Activated naive CD8-positive, alpha-beta T cell (primary cell): ENCODE data around the gene E2F4.

Source experiments
- H3K27ac Mint-ChIP-seq: one replicate; pipeline ENCODE4 v1.8.0; 2021; ENCODE audit warnings: mixed read lengths
- H3K27me3 Mint-ChIP-seq: one replicate; pipeline ENCODE4 v1.8.0; 2021; ENCODE audit warnings: mixed read lengths
- H3K36me3 Mint-ChIP-seq: one replicate; pipeline ENCODE4 v1.8.0; 2021; ENCODE audit warnings: mixed read lengths
- H3K4me1 Mint-ChIP-seq: one replicate; pipeline ENCODE4 v1.8.0; 2021; ENCODE audit warnings: low read depth, mixed read lengths
- H3K4me3 Mint-ChIP-seq: one replicate; pipeline ENCODE4 v1.8.0; 2021; ENCODE audit warnings: mild to moderate bottlenecking, mixed read lengths
- H3K9me3 Mint-ChIP-seq: one replicate; pipeline ENCODE4 v1.8.0; 2021; ENCODE audit warnings: low read depth, mixed read lengths

Gene E2F4

DNA sequence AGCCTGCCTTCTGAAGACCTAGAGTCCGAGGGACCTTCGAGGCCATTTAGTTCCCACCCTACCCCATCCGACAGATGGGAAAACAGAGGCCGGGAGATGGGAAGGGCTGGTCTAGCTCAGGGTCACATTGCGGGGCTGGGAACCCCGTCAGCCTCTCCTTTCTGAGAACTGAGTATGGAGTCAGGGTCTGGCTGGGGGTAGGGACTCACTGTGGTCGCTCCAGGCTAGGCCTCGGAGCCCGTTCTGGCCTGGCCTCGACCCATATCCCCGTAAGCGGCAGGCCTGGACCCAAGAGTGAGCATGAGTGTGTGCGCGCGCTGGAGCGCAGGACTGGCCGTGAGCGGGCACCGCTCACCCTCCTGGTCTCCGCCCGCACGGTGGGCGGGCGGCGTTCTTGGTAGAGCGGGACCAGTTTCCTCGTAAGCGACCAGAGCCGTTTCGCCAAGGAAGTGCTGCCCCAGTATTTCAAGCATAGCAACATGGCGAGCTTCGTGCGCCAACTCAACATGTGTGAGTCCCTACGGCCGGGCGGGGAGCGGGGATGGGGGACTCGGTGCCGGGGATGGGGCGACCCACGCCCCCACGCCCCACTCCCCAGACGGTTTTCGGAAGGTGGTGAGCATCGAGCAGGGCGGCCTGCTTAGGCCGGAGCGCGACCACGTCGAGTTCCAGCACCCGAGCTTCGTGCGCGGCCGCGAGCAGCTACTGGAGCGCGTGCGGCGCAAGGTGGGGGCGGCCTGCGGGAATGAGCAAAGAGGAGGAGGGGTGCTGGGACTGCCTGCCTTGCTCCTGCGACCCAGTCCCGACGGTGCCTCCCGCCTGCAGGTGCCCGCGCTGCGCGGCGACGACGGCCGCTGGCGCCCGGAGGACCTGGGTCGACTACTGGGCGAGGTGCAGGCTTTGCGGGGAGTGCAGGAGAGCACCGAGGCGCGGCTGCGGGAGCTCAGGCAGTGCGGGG is 26.6 kb upstream of the E2F4 start:
- Mint-ChIP-seq H3K36me3 (no peaks in the 10 kb centered on the region), H3K27me3 (peaks cover 22% of the 10 kb centered on the region), H3K27ac (no peak overlapping the region), H3K9me3 (no peaks in the 10 kb centered on the region), H3K4me1 (peaks cover 29% of the 10 kb centered on the region), H3K4me3 (peak overlapping the region; percentile 47)

DNA sequence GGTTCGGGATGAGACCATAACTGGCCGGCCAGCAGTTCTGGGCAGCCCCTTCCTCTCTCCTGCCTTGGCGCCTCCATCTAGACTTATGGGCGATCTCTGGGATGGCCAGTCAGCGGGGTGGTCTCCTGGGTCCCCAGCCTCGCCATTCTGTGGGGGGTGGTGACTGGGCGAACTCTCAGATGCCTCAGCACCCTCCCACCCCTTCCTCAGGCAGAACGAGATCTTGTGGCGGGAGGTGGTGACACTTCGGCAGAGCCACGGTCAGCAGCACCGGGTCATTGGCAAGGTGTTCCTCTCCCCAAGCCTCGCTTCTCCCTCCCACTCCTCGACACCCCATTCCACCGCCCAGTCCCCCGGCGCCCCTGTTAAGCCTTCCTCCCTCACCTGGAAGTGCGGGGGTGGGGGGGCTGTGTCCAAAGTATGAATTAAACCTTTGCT is 25.8 kb upstream of the E2F4 start:
- no peak overlapping the region for H3K4me3 Mint-ChIP-seq
- H3K27ac Mint-ChIP-seq, result no peak overlapping the region
- peaks cover 23% of the 10 kb centered on the region for H3K27me3 Mint-ChIP-seq
- peaks cover 2% of the 10 kb centered on the region for H3K36me3 Mint-ChIP-seq
- no peaks in the 10 kb centered on the region for H3K9me3 Mint-ChIP-seq
- H3K4me1 Mint-ChIP-seq, result peaks cover 27% of the 10 kb centered on the region

DNA sequence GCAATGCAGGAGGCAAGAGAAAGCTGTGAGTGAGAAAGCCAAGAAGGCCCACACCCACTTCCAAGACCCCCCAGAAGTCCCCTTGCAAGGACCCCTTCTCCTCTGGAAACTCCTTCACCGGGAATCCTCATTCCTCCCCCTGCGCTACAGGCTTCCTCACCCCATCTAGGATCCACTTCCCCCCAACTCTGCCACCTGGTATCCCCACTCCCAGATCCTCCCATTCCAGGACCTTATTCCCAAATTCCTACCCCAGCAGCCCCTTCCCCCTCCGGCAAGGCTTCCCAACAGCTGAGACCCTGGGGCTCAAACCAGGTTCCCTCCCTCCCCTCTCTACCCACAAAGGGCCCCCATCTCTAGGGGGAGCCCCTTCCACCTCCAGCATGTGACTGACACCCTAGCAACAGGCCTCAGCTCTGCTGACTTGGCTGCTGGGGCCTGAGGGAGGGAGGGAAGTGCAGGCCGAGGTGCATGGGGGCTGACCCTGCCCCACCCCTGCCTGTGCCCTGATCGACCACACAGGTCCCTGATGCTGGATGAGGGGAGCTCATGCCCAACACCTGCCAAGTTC is 25.3 kb upstream of the E2F4 start:
- Mint-ChIP-seq H3K36me3 (peaks cover 3% of the 10 kb centered on the region), H3K4me1 (peaks cover 26% of the 10 kb centered on the region), H3K9me3 (no peaks in the 10 kb centered on the region), H3K4me3 (no peak overlapping the region), H3K27me3 (peaks cover 29% of the 10 kb centered on the region), H3K27ac (no peak overlapping the region)

DNA sequence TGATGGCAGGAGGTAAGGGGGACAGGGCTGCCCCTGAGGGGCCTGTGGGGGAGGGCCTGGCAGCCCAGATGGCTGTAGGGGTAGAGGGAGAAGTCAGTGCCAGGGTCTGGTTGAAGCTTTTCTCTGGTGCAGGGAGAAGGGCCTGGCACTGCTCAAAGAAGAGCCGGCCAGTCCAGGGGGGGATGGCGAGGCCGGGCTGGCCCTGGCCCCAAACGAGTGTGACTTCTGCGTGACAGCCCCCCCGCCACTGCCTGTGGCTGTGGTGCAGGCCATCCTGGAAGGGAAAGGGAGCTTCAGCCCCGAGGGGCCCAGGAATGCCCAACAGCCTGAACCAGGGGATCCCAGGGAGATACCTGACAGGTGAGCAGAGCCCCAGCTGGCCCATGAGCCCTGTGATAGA is 24.4 kb upstream of the E2F4 start:
- H3K36me3 Mint-ChIP-seq, result peaks cover 3% of the 10 kb centered on the region
- H3K4me1 Mint-ChIP-seq, result peaks cover 21% of the 10 kb centered on the region
- H3K9me3 Mint-ChIP-seq, result no peaks in the 10 kb centered on the region
- H3K27me3 Mint-ChIP-seq, result peaks cover 25% of the 10 kb centered on the region
- H3K27ac Mint-ChIP-seq, result no peak overlapping the region
- H3K4me3 Mint-ChIP-seq, result no peak overlapping the region

DNA sequence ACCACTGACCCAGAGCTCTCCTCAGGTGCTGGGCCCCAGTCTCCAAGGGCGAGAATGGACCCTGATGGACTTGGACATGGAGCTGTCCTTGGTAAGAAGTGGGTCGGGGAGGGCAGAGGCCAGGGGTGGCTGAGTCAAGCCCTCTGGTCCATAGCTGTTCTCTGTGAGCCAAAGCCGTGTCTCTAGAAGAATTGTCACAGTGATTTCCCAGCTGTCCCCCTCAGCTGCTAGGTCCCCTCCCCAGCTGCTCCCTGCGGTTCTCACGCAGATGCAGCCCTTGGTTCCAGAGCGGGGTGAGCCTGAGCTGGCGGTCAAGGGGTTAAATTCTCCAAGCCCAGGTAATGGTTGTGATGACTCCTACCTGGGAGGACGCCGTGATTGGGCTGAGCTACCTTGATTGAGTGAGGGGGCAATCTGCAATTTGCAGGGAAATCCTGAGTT is 22.9 kb upstream of the E2F4 start:
- no peaks in the 10 kb centered on the region for H3K9me3 Mint-ChIP-seq
- peaks cover 28% of the 10 kb centered on the region for H3K4me1 Mint-ChIP-seq
- H3K27ac Mint-ChIP-seq, result no peak overlapping the region
- H3K27me3 Mint-ChIP-seq, result peaks cover 33% of the 10 kb centered on the region
- peaks cover 3% of the 10 kb centered on the region for H3K36me3 Mint-ChIP-seq
- no peak overlapping the region for H3K4me3 Mint-ChIP-seq

DNA sequence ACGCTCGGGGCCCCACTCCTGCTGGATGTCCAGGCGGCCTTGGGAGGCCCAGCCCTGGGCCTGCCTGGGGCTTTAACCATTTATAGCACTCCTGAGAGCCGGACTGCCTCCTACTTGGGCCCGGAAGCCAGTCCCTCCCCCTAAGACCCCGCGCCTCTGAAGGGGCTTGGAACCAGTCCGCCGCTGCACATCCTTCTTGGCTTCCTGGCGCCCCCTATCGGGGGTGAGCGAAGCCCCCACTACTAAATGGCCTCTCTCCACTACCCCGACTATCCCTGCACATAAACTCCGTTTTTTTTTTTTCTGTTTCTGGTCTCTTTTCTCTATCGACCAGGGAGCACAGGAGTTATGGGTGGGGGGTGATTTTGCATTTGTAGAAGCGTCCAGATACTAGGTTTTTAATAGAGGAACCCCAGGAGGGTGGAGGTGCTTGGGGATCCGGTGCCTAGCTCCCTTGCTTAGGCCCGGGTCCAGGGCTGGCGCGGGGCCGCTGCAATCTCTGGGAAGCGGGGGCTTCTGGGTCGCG is 22.2 kb upstream of the E2F4 start:
- H3K4me1 Mint-ChIP-seq, result peaks cover 26% of the 10 kb centered on the region
- no peak overlapping the region for H3K27ac Mint-ChIP-seq
- H3K4me3 Mint-ChIP-seq, result peak overlapping the region; percentile 78
- no peaks in the 10 kb centered on the region for H3K9me3 Mint-ChIP-seq
- H3K27me3 Mint-ChIP-seq, result peaks cover 33% of the 10 kb centered on the region
- peaks cover 3% of the 10 kb centered on the region for H3K36me3 Mint-ChIP-seq

DNA sequence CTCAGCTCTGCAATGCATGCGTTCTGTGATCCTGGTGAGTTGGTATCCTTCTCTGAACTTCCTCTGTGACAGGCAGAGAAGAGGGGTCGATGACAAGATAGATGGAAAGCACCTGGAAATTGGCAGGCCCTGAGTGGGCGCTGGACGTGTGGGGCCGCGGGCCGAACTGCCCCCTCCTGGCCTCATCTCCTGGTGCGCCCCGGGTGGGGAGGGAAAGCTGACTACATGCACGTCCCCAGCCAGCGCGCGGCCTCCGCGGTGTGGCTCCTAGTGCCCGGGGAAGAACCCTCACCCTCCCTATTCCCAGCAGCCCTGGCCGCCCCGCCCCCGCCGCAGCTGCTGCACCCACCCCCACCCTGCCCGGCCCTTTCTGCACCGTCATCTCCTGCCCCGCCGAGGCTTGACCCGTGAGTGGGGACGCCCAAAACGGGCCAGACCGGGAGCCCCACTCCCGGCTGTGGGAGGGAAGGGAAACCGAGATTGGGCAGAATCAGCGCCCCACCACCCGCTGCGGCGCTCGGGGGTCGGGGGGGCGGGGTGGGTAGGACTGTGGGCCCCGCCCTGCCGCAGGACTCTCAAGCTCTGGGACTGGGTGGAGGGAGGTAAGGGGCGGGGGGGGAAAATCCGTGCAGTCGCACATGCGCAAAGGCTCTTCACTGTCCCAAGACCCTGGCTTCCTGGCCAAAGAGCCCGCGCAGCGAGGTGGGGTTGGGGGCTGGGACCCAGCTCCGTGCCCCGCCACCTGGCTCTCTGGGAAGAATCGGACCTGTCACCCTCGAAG is 21.6 kb upstream of the E2F4 start, which contains the start of gene NOL3:
Gene NOL3, plus strand, starts transcription at position 371 of the 781 bp plus-strand sequence.
- Mint-ChIP-seq H3K4me3 (peak within 1 kb of the TSS; percentile 78), H3K9me3 (no peaks in the 10 kb centered on the region), H3K27ac (no peak within 1 kb of the TSS), H3K36me3 (peaks cover 3% of the 10 kb centered on the region), H3K27me3 (peaks cover 33% of the 10 kb centered on the region), H3K4me1 (peaks cover 23% of the 10 kb centered on the region)

DNA sequence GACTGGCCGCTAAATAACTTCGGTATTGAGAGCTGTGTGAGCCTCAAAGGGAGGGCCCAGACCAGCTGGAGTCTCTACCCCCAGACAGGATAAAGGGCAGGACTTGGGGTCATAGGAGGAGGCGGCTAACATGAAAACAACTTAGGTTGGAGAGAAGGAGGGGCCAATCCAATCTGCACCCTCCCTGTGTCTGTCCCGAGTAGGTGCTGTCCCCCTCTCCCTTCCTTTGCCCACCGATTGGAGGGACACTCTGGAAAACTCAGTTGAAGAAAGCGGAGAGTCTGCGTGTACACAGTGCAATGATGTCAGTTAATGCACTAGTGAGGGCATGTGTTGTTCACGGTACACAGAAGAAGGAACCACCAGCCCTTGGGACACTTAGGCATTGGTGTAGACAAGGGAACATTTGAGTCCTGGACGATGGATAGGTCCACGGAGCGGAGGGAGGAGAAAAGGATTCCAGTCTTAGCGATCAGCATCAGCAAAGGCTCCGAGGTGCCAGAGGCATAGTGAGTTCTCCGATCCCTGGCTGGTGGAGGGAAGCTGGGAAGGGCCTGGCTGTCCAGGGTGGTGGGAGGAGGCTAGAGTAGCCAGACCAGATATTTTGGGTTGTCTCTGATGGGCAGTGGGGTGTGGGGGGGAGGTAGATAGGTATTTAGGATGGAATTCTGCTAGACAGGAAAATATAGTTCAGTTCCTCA is 20.9 kb upstream of the E2F4 start:
- peak overlapping the region; percentile 58 for H3K4me3 Mint-ChIP-seq
- peaks cover 23% of the 10 kb centered on the region for H3K4me1 Mint-ChIP-seq
- H3K27ac Mint-ChIP-seq, result no peak overlapping the region
- H3K27me3 Mint-ChIP-seq, result peaks cover 33% of the 10 kb centered on the region
- H3K9me3 Mint-ChIP-seq, result no peaks in the 10 kb centered on the region
- peaks cover 3% of the 10 kb centered on the region for H3K36me3 Mint-ChIP-seq

DNA sequence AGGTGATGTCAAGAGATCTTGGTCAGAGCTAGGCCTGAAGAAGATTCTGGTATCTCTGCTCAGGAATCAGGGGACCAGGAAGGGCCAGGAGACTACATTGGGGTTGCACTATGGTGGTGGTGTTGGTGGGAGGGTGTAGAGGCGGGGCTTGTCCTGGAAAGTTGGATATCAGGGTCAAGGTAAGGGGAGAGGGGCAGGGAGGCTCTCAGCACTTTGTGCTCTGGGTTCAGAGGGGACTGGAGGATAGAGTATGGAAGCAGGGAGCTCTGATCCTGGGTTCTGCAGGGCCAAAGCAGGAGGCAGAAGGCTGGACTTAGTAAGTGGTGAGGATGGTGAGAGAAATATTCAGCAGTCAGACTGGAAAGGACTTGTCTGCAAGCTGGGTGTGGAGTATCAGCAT is 18.6 kb upstream of the E2F4 start:
- peaks cover 3% of the 10 kb centered on the region for H3K36me3 Mint-ChIP-seq
- peaks cover 26% of the 10 kb centered on the region for H3K4me1 Mint-ChIP-seq
- H3K27ac Mint-ChIP-seq, result no peak overlapping the region
- H3K4me3 Mint-ChIP-seq, result peak overlapping the region; percentile 85
- H3K27me3 Mint-ChIP-seq, result peaks cover 37% of the 10 kb centered on the region
- no peaks in the 10 kb centered on the region for H3K9me3 Mint-ChIP-seq

DNA sequence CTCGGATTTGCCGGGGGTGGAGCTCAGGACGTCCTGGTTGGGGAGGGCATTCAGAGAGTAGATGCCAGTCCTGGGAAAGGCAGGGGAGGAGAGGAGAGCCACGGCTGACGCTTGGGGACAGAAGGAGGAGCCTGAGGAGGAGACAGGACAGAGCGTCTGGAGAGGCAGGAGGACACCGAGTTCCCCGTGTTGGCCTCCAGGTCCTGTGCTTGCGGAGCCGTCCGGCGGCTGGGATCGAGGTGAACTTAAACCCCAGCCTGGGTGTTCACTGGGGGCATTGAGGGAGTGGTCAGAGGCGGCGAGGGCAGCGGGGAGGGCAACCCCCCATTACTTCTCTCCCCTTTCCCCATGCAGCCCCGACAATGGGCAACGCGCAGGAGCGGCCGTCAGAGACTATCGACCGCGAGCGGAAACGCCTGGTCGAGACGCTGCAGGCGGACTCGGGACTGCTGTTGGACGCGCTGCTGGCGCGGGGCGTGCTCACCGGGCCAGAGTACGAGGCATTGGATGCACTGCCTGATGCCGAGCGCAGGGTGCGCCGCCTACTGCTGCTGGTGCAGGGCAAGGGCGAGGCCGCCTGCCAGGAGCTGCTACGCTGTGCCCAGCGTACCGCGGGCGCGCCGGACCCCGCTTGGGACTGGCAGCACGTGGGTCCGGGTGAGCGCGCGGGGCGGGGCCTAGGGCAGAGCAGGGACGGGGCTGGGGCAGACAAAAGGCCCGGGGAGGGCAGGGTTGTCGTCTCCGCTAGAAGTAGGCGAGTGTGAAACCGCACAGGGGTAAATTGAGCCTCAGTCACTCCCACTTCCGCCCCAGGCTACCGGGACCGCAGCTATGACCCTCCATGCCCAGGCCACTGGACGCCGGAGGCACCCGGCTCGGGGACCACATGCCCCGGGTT is 17.9 kb upstream of the E2F4 start:
- Mint-ChIP-seq H3K4me1 (peaks cover 29% of the 10 kb centered on the region), H3K27ac (no peak overlapping the region), H3K36me3 (peaks cover 5% of the 10 kb centered on the region), H3K9me3 (no peaks in the 10 kb centered on the region), H3K27me3 (peaks cover 39% of the 10 kb centered on the region), H3K4me3 (peak overlapping the region; percentile 85)

DNA sequence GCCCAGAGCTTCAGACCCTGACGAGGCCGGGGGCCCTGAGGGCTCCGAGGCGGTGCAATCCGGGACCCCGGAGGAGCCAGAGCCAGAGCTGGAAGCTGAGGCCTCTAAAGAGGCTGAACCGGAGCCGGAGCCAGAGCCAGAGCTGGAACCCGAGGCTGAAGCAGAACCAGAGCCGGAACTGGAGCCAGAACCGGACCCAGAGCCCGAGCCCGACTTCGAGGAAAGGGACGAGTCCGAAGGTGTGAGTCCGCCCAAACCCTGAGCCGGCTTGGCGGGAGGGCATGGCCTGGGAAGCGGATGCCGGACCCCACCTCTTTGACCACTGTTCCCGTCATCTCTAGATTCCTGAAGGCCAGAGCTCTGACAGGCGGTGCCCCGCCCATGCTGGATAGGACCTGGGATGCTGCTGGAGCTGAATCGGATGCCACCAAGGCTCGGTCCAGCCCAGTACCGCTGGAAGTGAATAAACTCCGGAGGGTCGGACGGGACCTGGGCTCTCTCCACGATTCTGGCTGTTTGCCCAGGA is 17.2 kb upstream of the E2F4 start:
- Mint-ChIP-seq H3K27me3 (peaks cover 39% of the 10 kb centered on the region), H3K9me3 (no peaks in the 10 kb centered on the region)

DNA sequence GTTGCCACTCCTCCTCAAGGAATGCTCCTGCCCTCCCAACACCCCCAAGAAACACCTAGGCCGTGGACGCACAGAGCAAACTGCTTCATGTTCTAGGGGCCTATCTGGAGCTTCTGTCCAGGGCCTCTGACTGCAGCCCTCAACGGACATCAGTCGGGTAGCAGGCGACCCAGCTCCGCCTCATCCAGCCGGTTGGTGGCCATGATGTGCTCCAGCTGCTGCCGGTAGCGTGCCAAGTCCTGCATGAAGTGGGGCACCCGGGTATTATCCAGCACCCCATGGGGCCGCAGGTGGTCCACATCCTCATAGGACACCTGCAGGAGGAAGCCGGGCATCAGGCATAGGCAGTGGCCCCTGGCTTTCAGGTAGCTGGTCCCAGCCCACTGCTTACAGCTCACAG is 15.3 kb upstream of the E2F4 start:
- H3K4me3 Mint-ChIP-seq, result peak overlapping the region; percentile 2

More for the DNA sequence above, 17.2 kb upstream of the E2F4 start:
- H3K36me3 Mint-ChIP-seq, result peaks cover 5% of the 10 kb centered on the region
- peaks cover 27% of the 10 kb centered on the region for H3K4me1 Mint-ChIP-seq
- H3K27ac Mint-ChIP-seq, result no peak overlapping the region
- H3K4me3 Mint-ChIP-seq, result no peak overlapping the region

More for the DNA sequence above, 15.3 kb upstream of the E2F4 start:
- peaks cover 29% of the 10 kb centered on the region for H3K27me3 Mint-ChIP-seq
- peaks cover 2% of the 10 kb centered on the region for H3K36me3 Mint-ChIP-seq
- no peak overlapping the region for H3K27ac Mint-ChIP-seq
- H3K9me3 Mint-ChIP-seq, result no peaks in the 10 kb centered on the region
- H3K4me1 Mint-ChIP-seq, result peaks cover 19% of the 10 kb centered on the region
